ENCODE data around the gene MRPS23.

The MRPS23 gene

DNA sequence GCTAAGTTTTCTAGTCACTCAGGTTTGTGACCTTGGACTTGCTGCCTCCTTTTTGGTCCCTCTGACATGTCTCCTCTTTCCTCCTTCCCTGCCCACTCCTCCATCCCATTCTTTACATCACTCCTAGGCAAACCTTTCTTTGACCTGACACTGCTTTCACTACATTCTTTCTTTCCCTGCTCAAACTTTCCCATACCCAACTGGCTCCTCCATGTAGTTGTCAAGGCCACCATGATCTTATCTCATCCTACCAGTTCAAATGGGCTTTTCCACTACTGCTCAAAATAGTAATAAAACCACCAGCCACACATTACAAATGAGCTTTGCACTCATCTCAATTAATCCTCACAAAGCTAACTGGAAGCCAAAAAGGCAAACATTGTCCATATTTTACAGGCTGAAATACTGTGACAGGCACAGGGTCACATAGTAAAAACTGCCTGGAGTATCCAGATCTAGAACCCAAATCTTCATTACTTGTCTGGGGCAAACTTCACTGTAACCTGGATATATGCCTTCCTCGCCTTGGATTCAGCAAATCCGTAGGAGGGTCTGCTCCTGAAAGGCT lies 14.4 kb downstream of the MRPS23 start:
- no peaks in the 10 kb centered on the region for H3K9me3 ChIP-seq (ENCODE audit: control insufficient read depth, insufficient read depth, low read depth, low read length)
- H3K4me3 ChIP-seq (ENCODE audit: low read depth, low read length) = no peak overlapping the region
- POLR2A ChIA-PET = interaction anchor here (0.7 kb wide), 1 partner anchor 159 kb away, joined by 4 read pairs; no protein-coding TSS in a partner anchor
- H3K4me1 ChIP-seq (ENCODE audit: control insufficient read depth, insufficient read depth, low read length) = no peaks in the 10 kb centered on the region; the same call in 1 of the 2 replicates
- H3K27ac ChIP-seq (ENCODE audit: extremely low read depth, low read depth, low read length) = no peak overlapping the region
- H3K36me3 ChIP-seq (ENCODE audit: control insufficient read depth in 2 of 2, insufficient read depth in 1 of 2, low read length in 2 of 2) = peaks cover 29 to 30% of the 10 kb centered on the region in 2 experiments
- TF ChIP-seq, protein P1, sequence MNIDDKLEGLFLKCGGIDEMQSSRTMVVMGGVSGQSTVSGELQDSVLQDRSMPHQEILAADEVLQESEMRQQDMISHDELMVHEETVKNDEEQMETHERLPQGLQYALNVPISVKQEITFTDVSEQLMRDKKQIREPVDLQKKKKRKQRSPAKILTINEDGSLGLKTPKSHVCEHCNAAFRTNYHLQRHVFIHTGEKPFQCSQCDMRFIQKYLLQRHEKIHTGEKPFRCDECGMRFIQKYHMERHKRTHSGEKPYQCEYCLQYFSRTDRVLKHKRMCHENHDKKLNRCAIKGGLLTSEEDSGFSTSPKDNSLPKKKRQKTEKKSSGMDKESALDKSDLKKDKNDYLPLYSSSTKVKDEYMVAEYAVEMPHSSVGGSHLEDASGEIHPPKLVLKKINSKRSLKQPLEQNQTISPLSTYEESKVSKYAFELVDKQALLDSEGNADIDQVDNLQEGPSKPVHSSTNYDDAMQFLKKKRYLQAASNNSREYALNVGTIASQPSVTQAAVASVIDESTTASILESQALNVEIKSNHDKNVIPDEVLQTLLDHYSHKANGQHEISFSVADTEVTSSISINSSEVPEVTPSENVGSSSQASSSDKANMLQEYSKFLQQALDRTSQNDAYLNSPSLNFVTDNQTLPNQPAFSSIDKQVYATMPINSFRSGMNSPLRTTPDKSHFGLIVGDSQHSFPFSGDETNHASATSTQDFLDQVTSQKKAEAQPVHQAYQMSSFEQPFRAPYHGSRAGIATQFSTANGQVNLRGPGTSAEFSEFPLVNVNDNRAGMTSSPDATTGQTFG (tag by site-specific recombination; IDR thresholded peaks at IDR 0.05; ENCODE audit: borderline replicate concordance) = no peak
- TF ChIP-seq PRDM1 (tag by site-specific recombination; IDR thresholded peaks at IDR 0.05) = peak; percentile 88
- TF ChIP-seq ZNF664 (tag by site-specific recombination; IDR thresholded peaks at IDR 0.05) = no peak
- CTCF ChIA-PET = interaction anchor here (0.6 to 5.6 kb wide), 18 partner anchors 8 to 706 kb away, joined by 3 to 77 read pairs (median 4); partner anchors contain the start of gene MRPS23

- no peak for TF ChIP-seq ZNF121 (tag by site-specific recombination; IDR thresholded peaks at IDR 0.05)
- TF ChIP-seq, protein P2, sequence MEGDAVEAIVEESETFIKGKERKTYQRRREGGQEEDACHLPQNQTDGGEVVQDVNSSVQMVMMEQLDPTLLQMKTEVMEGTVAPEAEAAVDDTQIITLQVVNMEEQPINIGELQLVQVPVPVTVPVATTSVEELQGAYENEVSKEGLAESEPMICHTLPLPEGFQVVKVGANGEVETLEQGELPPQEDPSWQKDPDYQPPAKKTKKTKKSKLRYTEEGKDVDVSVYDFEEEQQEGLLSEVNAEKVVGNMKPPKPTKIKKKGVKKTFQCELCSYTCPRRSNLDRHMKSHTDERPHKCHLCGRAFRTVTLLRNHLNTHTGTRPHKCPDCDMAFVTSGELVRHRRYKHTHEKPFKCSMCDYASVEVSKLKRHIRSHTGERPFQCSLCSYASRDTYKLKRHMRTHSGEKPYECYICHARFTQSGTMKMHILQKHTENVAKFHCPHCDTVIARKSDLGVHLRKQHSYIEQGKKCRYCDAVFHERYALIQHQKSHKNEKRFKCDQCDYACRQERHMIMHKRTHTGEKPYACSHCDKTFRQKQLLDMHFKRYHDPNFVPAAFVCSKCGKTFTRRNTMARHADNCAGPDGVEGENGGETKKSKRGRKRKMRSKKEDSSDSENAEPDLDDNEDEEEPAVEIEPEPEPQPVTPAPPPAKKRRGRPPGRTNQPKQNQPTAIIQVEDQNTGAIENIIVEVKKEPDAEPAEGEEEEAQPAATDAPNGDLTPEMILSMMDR (tag by site-specific recombination; IDR thresholded peaks at IDR 0.05) = peak; percentile 55; the same call in 1 of the 2 replicates
- ChIA-PET POLR2A (interaction anchor here (0.5 kb wide), 1 partner anchor 11 kb away, joined by 4 read pairs; no protein-coding TSS in a partner anchor), CTCF (interaction anchor here (0.5 to 5.6 kb wide), 66 partner anchors 7 to 1195 kb away, joined by 3 to 77 read pairs (median 5); partner anchors contain the start of gene MRPS23)
- peaks cover 17 to 18% of the 10 kb centered on the region in 2 experiments for H3K36me3 ChIP-seq (ENCODE audit: control insufficient read depth in 2 of 2, insufficient read depth in 1 of 2, low read length in 2 of 2)
- H3K9me3 ChIP-seq (ENCODE audit: control insufficient read depth, insufficient read depth, low read depth, low read length) = no peaks in the 10 kb centered on the region
- no peak overlapping the region for H3K27ac ChIP-seq (ENCODE audit: extremely low read depth, low read depth, low read length)
- no peak overlapping the region for H3K4me3 ChIP-seq (ENCODE audit: low read depth, low read length)
- no peaks in the 10 kb centered on the region; the same call in 1 of the 2 replicates for H3K4me1 ChIP-seq (ENCODE audit: control insufficient read depth, insufficient read depth, low read length)
Observed at GRCh38 chr17:57834146-57834741, 15.6 kb downstream of the MRPS23 start.

GRCh38 chr17:57833179-57833939 lies 16.5 kb downstream of the MRPS23 start:
- ChIA-PET POLR2A (interaction anchor here (1.0 kb wide), 1 partner anchor 16 kb away, joined by 5 read pairs; the partner anchor contains the start of gene MRPS23), CTCF (interaction anchor here (0.5 to 5.6 kb wide), 81 partner anchors 8 to 1196 kb away, joined by 3 to 77 read pairs (median 5); partner anchors contain the start of genes CCDC182 and MRPS23)
- Histone ChIP-seq H3K4me3 (ENCODE audit: low read depth, low read length) (no peak overlapping the region), H3K27ac (ENCODE audit: extremely low read depth, low read depth, low read length) (peak overlapping the region; percentile 4; the same call in 1 of the 2 replicates), H3K9me3 (ENCODE audit: control insufficient read depth, insufficient read depth, low read depth, low read length) (no peaks in the 10 kb centered on the region), H3K4me1 (ENCODE audit: control insufficient read depth, insufficient read depth, low read length) (no peaks in the 10 kb centered on the region; the same call in 1 of the 2 replicates), H3K36me3 (ENCODE audit: control insufficient read depth in 2 of 2, insufficient read depth in 1 of 2, low read length in 2 of 2) (peaks cover 8 to 14% of the 10 kb centered on the region in 2 experiments)
- TF ChIP-seq ZNF629 (tag by site-specific recombination; IDR thresholded peaks at IDR 0.05) (no peak), ZNF654 (tag by site-specific recombination; IDR thresholded peaks at IDR 0.05; ENCODE audit: low read depth) (peak; percentile 97), FEZF1 (tag by site-specific recombination; IDR thresholded peaks at IDR 0.05) (0 out of 2 replicates have a peak, but pooled peaks have one; percentile 35), SETDB1 (IDR thresholded peaks at IDR 0.05; ENCODE audit: insufficient read length, low read length) (no peak), ZSCAN30 (tag by site-specific recombination; IDR thresholded peaks at IDR 0.05) (peak; percentile 26; the same call in 1 of the 2 replicates), ZNF211 (tag by site-specific recombination; IDR thresholded peaks at IDR 0.05; ENCODE audit: low read depth) (no peak), PATZ1 (tag by site-specific recombination; IDR thresholded peaks at IDR 0.05) (0 out of 2 replicates have a peak, but pooled peaks have one; percentile 34), ZNF184 (tag by site-specific recombination; IDR thresholded peaks at IDR 0.05) (no peak), ZNF664 (tag by site-specific recombination; IDR thresholded peaks at IDR 0.05) (no peak), ZFP69B (tag by site-specific recombination; IDR thresholded peaks at IDR 0.05) (peak; percentile 58; the same call in 1 of the 2 replicates), ZNF266 (tag by site-specific recombination; IDR thresholded peaks at IDR 0.05; ENCODE audit: low read depth) (no peak), ZNF2 (tag by site-specific recombination; IDR thresholded peaks at IDR 0.05) (peak; percentile 66; the same call in 1 of the 2 replicates), ZBTB49 (tag by site-specific recombination; IDR thresholded peaks at IDR 0.05; ENCODE audit: low read depth) (no peak), ZNF660 (tag by site-specific recombination; IDR thresholded peaks at IDR 0.05) (peak; percentile 82), ZBTB17 (tag by site-specific recombination; IDR thresholded peaks at IDR 0.05) (peak; percentile 79)
